HepG2 (cell line): ENCODE results near the gene MOB3C. TPM values are rescaled to one million over a fixed set of nuclear protein-coding genes. Genes with fewer than 3 reads are reported as not detected.

Source experiments
- ATAC-seq: fragments of 200-7000 bp; cut with Tn5 transposase; 3 replicates; pipeline ENCODE4 v1.9.1; 2020; ENCODE audit warnings: mild to moderate bottlenecking, moderate library complexity
- BruUV-seq: library from RNA; stranded (reverse); fragments of 400-500 nt; replicated peaks from 2 replicates; lab custom pipeline; 2021; lab: Mats Ljungman, UMichigan
- CTCF ChIA-PET: fragments of 300-600 bp; formaldehyde crosslinking; extraction: SDS; loops from one replicate; lab custom pipeline; 2021; ENCODE audit warnings: low total read pairs, inconsistent platforms, low intra/inter-chr PET ratio; lab: Yijun Ruan, JAX
- POLR2A ChIA-PET: fragments of 350-600 bp; sonication (Branson Sonifier 250); formaldehyde crosslinking; loops from one replicate; lab custom pipeline; 2020; ENCODE audit warnings: antibody characterized with exemption, inconsistent platforms; lab: Yijun Ruan, JAX
- DNase-seq: peaks from one replicate; pipeline ENCODE4 v3.0.0-alpha.2; 2015; ENCODE audit warnings: low spot score
- FAIRE-seq: peaks from 3 replicates; lab custom pipeline; 2011; peaks lifted over from hg19 to GRCh38; lab: Jason Lieb, UNC
- H2AFZ ChIP-seq: one replicate; pipeline ENCODE4 v1.6.1; 2011; ENCODE audit warnings: low read length, inconsistent platforms
- H3K27ac ChIP-seq: fragments of 300-600 bp; 3 replicates; pipeline ENCODE4 v1.8.0; 2011; ENCODE audit warnings: mixed run types, mild to moderate bottlenecking, mixed read lengths, low read length, inconsistent platforms; ENCODE audit not compliant: insufficient read depth; ENCODE audit errors: extremely low read length
- H3K27me3 ChIP-seq, 2 experiments: fragments of 200-600 bp in 1 of 2; 2 replicates in 1 of 2; 3 replicates in 1 of 2; pipeline versions ENCODE4 v1.6.0 to v1.8.0; 2011; ENCODE audit warnings: low read length in 2 of 2, mild to moderate bottlenecking in 2 of 2, moderate library complexity in 2 of 2, inconsistent platforms in 1 of 2; ENCODE audit not compliant: insufficient read depth in 2 of 2, control insufficient read depth in 1 of 2
- H3K36me3 ChIP-seq, 2 experiments: fragments of 200-600 bp in 1 of 2; replicated peaks in 1 of 2; 2 replicates in 1 of 2; 3 replicates in 1 of 2; pipeline versions ENCODE4 v1.5.1 to v1.8.0; 2011; ENCODE audit warnings: low read length in 2 of 2, inconsistent platforms in 1 of 2; ENCODE audit not compliant: insufficient read depth in 2 of 2, control insufficient read depth in 1 of 2
- H3K4me1 ChIP-seq: 2 replicates; pipeline ENCODE4 v1.5.1; 2012; ENCODE audit warnings: low read length, inconsistent platforms; ENCODE audit not compliant: insufficient read depth
- H3K4me2 ChIP-seq: 2 replicates; pipeline ENCODE4 v1.6.0; 2011; ENCODE audit warnings: low read depth, low read length, inconsistent platforms
- H3K4me3 ChIP-seq, 3 experiments: fragments of 200-600 bp in 1 of 3; sonication (generic), shearing (Covaris generic) in 1 of 3; replicated peaks in 1 of 3; 2 replicates each; pipeline ENCODE4 v1.5.1; 2011 to 2016; ENCODE audit warnings: low read length in 3 of 3, inconsistent platforms in 2 of 3, low read depth in 2 of 3, mild to moderate bottlenecking in 2 of 3, control low read depth in 1 of 3, mixed read lengths in 1 of 3; ENCODE audit not compliant: insufficient read depth in 1 of 3
- H3K79me2 ChIP-seq: one replicate; pipeline ENCODE4 v1.6.1; 2011; ENCODE audit warnings: low read length, inconsistent platforms; ENCODE audit not compliant: insufficient read depth
- H3K9ac ChIP-seq: 2 replicates; pipeline ENCODE4 v1.6.0; 2011; ENCODE audit warnings: mild to moderate bottlenecking, low read depth, low read length, inconsistent platforms; ENCODE audit not compliant: insufficient read depth
- H3K9me3 ChIP-seq: 2 replicates; pipeline ENCODE4 v1.5.1; 2012; ENCODE audit warnings: mild to moderate bottlenecking, low read length
- H4K20me1 ChIP-seq: 2 replicates; pipeline ENCODE4 v1.6.0; 2011; ENCODE audit warnings: inconsistent platforms, mild to moderate bottlenecking, low read length, moderate library complexity; ENCODE audit not compliant: insufficient read depth
- ATF4 ChIP-seq, 2 experiments: fragments of 450-650 bp in 1 of 2; sonication (generic) in 1 of 2; formaldehyde crosslinking; IDR thresholded peaks; 2 replicates each; pipeline versions ENCODE4 v1.5.0 to v1.8.0; 2020 to 2022; ENCODE audit warnings: mild to moderate bottlenecking in 1 of 2, missing genetic modification reagents in 1 of 2
- HNF1A ChIP-seq, 2 experiments: sonication (generic) in 1 of 2; formaldehyde crosslinking in 1 of 2; IDR thresholded peaks; 2 replicates each; pipeline versions ENCODE4 v1.4.0 to v1.6.1; 2016 to 2020; ENCODE audit warnings: borderline replicate concordance in 1 of 2, low read depth in 1 of 2, mild to moderate bottlenecking in 1 of 2, missing genetic modification reagents in 1 of 2
- KDM4B ChIP-seq: sonication (generic); formaldehyde crosslinking; IDR thresholded peaks from 2 replicates; pipeline ENCODE4 v1.4.0; 2020; ENCODE audit warnings: missing genetic modification reagents
- KDM6A ChIP-seq: IDR thresholded peaks from 2 replicates; pipeline ENCODE4 v1.6.1; 2016; ENCODE audit warnings: low read depth
- NCOA5 ChIP-seq: sonication (generic); formaldehyde crosslinking; IDR thresholded peaks from 2 replicates; pipeline ENCODE4 v1.4.0; 2020; ENCODE audit warnings: missing genetic modification reagents
- SMAD3 ChIP-seq: sonication (generic); formaldehyde crosslinking; IDR thresholded peaks from 2 replicates; pipeline ENCODE4 v1.4.0; 2020; ENCODE audit warnings: missing genetic modification reagents
- XRCC5 ChIP-seq: fragments of 200-400 bp; formaldehyde crosslinking; optimal IDR thresholded peaks from 2 replicates; pipeline ENCODE3; 2017; ENCODE audit warnings: mild to moderate bottlenecking, low read length
- ZNF501 ChIP-seq: sonication (generic); formaldehyde crosslinking; IDR thresholded peaks from 2 replicates; pipeline ENCODE4 v1.5.1; 2020; ENCODE audit warnings: mild to moderate bottlenecking, moderate library complexity, missing genetic modification reagents
- ZNF710 ChIP-seq: sonication (generic); formaldehyde crosslinking; IDR thresholded peaks from 2 replicates; pipeline ENCODE4 v1.5.0; 2020; ENCODE audit warnings: mild to moderate bottlenecking, missing genetic modification reagents, borderline replicate concordance
- ZNF782 ChIP-seq: sonication (generic); formaldehyde crosslinking; IDR thresholded peaks from 2 replicates; pipeline ENCODE4 v1.4.0; 2020; ENCODE audit warnings: missing genetic modification reagents, mild to moderate bottlenecking, borderline replicate concordance
- WGBS: methylation state at CpG from one replicate; pipeline ENCODE4 v1.1.6; 2017; ENCODE audit warnings: low lambda C conversion rate; 5-methylcytosine and 5-hydroxymethylcytosine counted together
- in situ Hi-C: cut with HindIII; loops from 2 replicates; pipeline ENCODE4 v1.10.0; 2017; ENCODE audit warnings: low pct_unique_long_range_greater_than_20kb; ENCODE audit not compliant: extremely low pct_ligation_motif_present
- intact Hi-C: fragments of 100-400 bp; cut with micrococcal nuclease; formaldehyde crosslinking; loops from one replicate; pipeline ENCODE4 v1.10.0; 2022; ENCODE audit not compliant: unreplicated experiment
- polyA plus RNA-seq, 8 experiments: library from polyadenylated mRNA; depleted of rRNA in 3 of 8; stranded (reverse) in 7 of 8; unstranded in 1 of 8; fragments of >200 nt; fragmentation: Illumina TruSeq in 4 of 8; extraction: Trizol in 4 of 8; gene quantifications; 2 replicates each; pipeline versions ENCODE4 v1.2.1 to v1.2.3, GENCODE V29; 2011 to 2016; ENCODE audit warnings: low read depth in 4 of 8, missing spikeins in 1 of 8, mixed read lengths in 1 of 8; ENCODE audit not compliant: insufficient read depth in 1 of 8
- total RNA-seq, 5 experiments: library from RNA; depleted of rRNA; stranded (reverse); fragments of >200 nt; fragmentation: Illumina TruSeq; extraction: Trizol; gene quantifications; 2 replicates each; pipeline ENCODE4 v1.2.3, GENCODE V29; 2016; ENCODE audit warnings: low read depth in 1 of 5
- TF ChIP-seq, protein P1 (sequence below): sonication (generic); formaldehyde crosslinking; IDR thresholded peaks from 2 replicates; pipeline ENCODE4 v1.4.0; 2020; ENCODE audit warnings: missing genetic modification reagents
- TF ChIP-seq, protein P2 (sequence below): IDR thresholded peaks from 2 replicates; pipeline ENCODE4 v1.6.1; 2016

MOB3C gene
- total and polyA plus RNA-seq, 2 of the 13 experiments (the other 11 are each of a cell fraction or from before 2014, with no cell fraction given): 3.5 to 4.1 TPM

DNA sequence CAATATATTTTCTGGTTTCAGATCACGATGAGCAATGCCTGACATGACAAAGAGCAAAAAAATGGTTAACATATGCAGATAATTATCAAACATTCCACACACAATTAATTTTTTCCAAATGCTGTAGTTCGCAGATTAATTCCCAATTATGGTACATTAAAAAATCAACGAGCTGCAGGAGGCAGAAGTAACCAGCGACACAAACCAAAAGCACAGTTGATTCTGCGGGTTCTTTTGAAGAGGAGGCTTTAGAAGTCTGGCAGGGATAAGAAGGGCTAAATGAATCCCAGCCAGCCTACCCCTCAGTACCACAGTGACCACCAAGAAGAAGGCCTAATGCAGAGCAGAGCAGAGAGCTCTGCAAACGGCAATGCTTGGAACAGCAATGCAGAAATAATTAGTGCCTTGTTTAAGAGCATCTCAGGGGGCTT, 48.1 kb downstream of the MOB3C start:
- POLR2A ChIA-PET: no interaction called here
- intact Hi-C loops: no loop called here
- CTCF ChIA-PET: no interaction called here
- TF ChIP-seq KDM6A (no peak), ATF4 (CRISPR knock-in tag; IDR thresholded peaks at IDR 0.05) (no peak), KDM4B (CRISPR knock-in tag) (no peak), HNF1A (IDR thresholded peaks at IDR 0.05; ENCODE audit: low read depth) (no peak), HNF1A (CRISPR knock-in tag; IDR thresholded peaks at IDR 0.05; ENCODE audit: borderline replicate concordance) (no peak), NCOA5 (CRISPR knock-in tag) (no peak), ZNF710 (CRISPR knock-in tag) (no peak), ZNF782 (CRISPR knock-in tag) (no peak), XRCC5 (no peak), SMAD3 (no peak), ZNF501 (CRISPR knock-in tag) (no peak)
- TF ChIP-seq, protein P1, sequence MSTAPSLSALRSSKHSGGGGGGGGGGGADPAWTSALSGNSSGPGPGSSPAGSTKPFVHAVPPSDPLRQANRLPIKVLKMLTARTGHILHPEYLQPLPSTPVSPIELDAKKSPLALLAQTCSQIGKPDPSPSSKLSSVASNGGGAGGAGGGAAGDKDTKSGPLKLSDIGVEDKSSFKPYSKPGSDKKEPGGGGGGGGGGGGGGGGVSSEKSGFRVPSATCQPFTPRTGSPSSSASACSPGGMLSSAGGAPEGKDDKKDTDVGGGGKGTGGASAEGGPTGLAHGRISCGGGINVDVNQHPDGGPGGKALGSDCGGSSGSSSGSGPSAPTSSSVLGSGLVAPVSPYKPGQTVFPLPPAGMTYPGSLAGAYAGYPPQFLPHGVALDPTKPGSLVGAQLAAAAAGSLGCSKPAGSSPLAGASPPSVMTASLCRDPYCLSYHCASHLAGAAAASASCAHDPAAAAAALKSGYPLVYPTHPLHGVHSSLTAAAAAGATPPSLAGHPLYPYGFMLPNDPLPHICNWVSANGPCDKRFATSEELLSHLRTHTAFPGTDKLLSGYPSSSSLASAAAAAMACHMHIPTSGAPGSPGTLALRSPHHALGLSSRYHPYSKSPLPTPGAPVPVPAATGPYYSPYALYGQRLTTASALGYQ (CRISPR knock-in tag): no peak
- TF ChIP-seq, protein P2, sequence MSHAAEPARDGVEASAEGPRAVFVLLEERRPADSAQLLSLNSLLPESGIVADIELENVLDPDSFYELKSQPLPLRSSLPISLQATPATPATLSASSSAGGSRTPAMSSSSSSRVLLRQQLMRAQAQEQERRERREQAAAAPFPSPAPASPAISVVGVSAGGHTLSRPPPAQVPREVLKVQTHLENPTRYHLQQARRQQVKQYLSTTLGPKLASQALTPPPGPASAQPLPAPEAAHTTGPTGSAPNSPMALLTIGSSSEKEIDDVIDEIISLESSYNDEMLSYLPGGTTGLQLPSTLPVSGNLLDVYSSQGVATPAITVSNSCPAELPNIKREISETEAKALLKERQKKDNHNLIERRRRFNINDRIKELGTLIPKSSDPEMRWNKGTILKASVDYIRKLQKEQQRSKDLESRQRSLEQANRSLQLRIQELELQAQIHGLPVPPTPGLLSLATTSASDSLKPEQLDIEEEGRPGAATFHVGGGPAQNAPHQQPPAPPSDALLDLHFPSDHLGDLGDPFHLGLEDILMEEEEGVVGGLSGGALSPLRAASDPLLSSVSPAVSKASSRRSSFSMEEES: no peak

More for the DNA sequence above, 48.1 kb downstream of the MOB3C start:
- ATAC-seq: no peak
- H3K4me3 ChIP-seq: no peak overlapping the region
- H4K20me1 ChIP-seq: no peaks in the 10 kb centered on the region
- no peaks in the 10 kb centered on the region for H3K9me3 ChIP-seq
- H3K4me2 ChIP-seq: no peak overlapping the region
- no peaks in the 10 kb centered on the region; a peak in 1 of 5 replicates for H3K27me3 ChIP-seq
- WGBS: 94% methylated on average over 6 of the region's 6 CpGs
- FAIRE-seq: no peak
- H3K36me3 ChIP-seq: peaks cover 3 to 12% of the 10 kb centered on the region in 2 experiments; a peak in 3 of 5 replicates
- H3K9ac ChIP-seq: no peak overlapping the region
- in situ Hi-C loops: no loop called here
- no peaks in the 10 kb centered on the region for H3K4me1 ChIP-seq
- no TSS peak for BruUV-seq
- no peaks in the 10 kb centered on the region for H3K79me2 ChIP-seq
- H3K27ac ChIP-seq: no peak overlapping the region
- no peak overlapping the region for H2AFZ ChIP-seq
- no peak for DNase-seq
